Lower leg skin (tissue), 4 donors: ENCODE data around the gene ELF1. TPM values are rescaled to one million over a fixed set of nuclear protein-coding genes. Genes with fewer than 3 reads are reported as not detected.
"Not testable (repeated sequence)": the region's sequence is repeated elsewhere in the genome, so short reads cannot be mapped to it uniquely, and the experiment has no call there.

ENCODE experiments used
- DNase-seq, 2 donors: peaks; one replicate each; pipeline ENCODE4 v3.0.0-alpha.2; 2019; ENCODE audit warnings: low spot score in 2 of 2
- H3K4me3 ChIP-seq: fragments of 200-600 bp; sonication (generic); 2 replicates; pipeline ENCODE4 v1.5.1; 2017; ENCODE audit warnings: mild to moderate bottlenecking, low read depth; ENCODE audit not compliant: poor library complexity, severe bottlenecking
- POLR2A ChIP-seq, 2 donors: fragments of 450-650 bp; IDR thresholded peaks; one replicate each; pipeline ENCODE4 v1.6.1; 2016 to 2017; ENCODE audit warnings: antibody characterized with exemption in 2 of 2, mild to moderate bottlenecking in 1 of 2, moderate library complexity in 1 of 2
- WGBS, 2 donors: methylation state at CpG; one replicate each; pipeline ENCODE4 v1.1.5; 2018; 5-methylcytosine and 5-hydroxymethylcytosine counted together
- intact Hi-C: fragments of 100-400 bp; cut with DNase I; formaldehyde crosslinking; loops from one replicate; pipeline ENCODE4 v1.15.0; 2023; ENCODE audit warnings: low total_unique reads
- total RNA-seq, 4 donors: library from RNA; depleted of rRNA; stranded (reverse); fragments of >200 nt; gene quantifications; one replicate each; pipeline ENCODE4 v1.1.0, GENCODE V29; 2016
- TF ChIP-seq, protein P1 (sequence below), 3 donors: fragments of 450-650 bp; IDR thresholded peaks; one replicate each; pipeline ENCODE4 v1.5.1; 2016; ENCODE audit warnings: antibody characterized with exemption in 3 of 3, mild to moderate bottlenecking in 3 of 3, moderate library complexity in 2 of 3

The ELF1 gene
- total RNA-seq, 4 donors from 2014 or later = 112 to 137 (median 125) TPM

DNA sequence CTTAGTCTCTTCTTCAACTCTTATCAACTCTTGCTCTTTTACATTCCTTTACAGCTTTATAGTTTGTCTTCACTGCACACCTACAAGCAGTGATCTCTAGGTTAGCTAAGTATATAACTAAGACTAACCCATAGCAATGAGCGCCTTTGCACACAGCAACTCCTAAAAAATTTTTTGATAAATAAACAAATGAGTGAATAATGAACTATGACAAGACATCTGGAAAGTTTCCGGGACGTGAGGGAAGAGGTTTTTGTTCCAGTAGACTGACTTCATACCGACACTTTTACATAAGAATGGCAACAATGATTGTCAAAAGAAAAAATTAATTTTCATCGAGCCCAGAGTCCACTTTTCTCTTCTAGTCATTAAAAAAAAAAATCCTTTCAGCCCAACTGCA lies 98.3 kb downstream of the ELF1 start:
- DNase-seq = no peak
- TF ChIP-seq, protein P1, sequence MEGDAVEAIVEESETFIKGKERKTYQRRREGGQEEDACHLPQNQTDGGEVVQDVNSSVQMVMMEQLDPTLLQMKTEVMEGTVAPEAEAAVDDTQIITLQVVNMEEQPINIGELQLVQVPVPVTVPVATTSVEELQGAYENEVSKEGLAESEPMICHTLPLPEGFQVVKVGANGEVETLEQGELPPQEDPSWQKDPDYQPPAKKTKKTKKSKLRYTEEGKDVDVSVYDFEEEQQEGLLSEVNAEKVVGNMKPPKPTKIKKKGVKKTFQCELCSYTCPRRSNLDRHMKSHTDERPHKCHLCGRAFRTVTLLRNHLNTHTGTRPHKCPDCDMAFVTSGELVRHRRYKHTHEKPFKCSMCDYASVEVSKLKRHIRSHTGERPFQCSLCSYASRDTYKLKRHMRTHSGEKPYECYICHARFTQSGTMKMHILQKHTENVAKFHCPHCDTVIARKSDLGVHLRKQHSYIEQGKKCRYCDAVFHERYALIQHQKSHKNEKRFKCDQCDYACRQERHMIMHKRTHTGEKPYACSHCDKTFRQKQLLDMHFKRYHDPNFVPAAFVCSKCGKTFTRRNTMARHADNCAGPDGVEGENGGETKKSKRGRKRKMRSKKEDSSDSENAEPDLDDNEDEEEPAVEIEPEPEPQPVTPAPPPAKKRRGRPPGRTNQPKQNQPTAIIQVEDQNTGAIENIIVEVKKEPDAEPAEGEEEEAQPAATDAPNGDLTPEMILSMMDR (IDR thresholded peaks at IDR 0.05) = no peak
- TF ChIP-seq POLR2A (IDR thresholded peaks at IDR 0.05) = no peak
- peak overlapping the region; percentile 49 for H3K4me3 ChIP-seq
- intact Hi-C loops = loop anchor here (10.0 kb wide), 1 partner anchor 146 kb away; the partner anchor contains the start of gene MRPS31
- 8 to 9% methylated on average over 5 of the region's 5 CpGs for WGBS, 2 donors

DNA sequence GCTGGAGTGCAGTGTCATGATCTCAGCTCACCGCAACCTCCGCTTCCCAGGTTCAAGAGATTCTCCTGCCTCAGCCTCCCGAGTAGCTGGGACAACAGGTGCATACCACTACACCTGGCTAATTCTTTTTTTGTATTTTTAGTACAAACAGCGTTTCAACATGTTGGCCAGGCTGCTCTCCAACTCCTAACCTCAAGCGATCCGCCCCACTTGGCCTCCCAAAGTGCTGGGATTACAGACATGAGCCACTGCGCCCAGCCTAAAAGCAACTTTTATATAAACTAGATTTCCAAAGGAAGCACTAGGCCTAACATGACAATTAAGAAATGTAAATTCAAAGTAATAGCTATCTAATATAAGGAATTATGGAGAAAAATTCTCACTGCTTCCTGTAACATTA lies 99.2 kb downstream of the ELF1 start:
- DNase-seq, H3K4me3 ChIP-seq: not testable (repeated sequence)
- intact Hi-C loops = loop anchor here (5.0 to 10.0 kb wide), 2 partner anchors 145 to 302 kb away; partner anchors contain the start of gene MRPS31
- WGBS, 2 donors = 70 to 75% methylated on average over 7 of the region's 7 CpGs

DNA sequence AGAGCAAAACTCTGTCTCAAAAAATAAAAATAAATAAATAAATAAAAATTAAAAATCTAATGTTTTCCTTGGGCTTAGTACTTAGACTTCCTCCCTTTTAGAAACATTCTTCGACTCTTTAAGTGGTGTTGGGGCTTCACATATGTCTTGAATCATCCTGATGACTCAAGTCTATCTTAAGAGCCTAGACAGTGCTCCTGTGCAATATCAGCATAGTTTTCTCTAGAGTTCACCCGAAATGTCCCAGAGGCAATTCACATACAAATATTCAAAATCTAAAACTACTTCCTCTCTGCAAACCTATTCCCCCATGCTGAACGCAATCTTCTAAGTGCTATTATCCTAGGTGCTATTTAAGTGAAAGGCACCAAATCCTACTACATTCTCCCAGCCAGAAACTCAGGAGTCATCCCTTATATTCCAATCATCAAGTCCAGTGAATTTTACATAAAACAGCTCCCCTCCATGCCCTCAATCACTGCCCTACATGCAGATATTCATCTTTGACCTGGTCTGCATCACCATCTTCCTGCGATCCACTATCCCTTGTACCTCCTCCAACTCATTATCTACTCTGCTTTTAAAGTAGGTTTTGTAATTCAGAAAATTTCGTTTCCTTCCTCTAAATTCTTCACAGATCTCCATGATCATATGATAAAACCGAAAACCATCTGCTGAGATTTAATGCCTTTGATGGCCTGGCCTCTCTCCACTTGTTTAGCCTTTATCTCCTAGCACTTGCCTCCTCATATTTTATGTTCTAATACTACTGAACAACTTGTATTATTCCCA lies 102.7 kb downstream of the ELF1 start:
- H3K4me3 ChIP-seq = no peak overlapping the region
- 84 to 85% methylated on average over 6 of the region's 6 CpGs for WGBS, 2 donors
- TF ChIP-seq, protein P1 (IDR thresholded peaks at IDR 0.05) = no peak
- TF ChIP-seq POLR2A (IDR thresholded peaks at IDR 0.05) = no peak
- intact Hi-C loops = loop anchor here (5.0 kb wide), 1 partner anchor 306 kb away; no protein-coding TSS in a partner anchor
- no peak for DNase-seq

DNA sequence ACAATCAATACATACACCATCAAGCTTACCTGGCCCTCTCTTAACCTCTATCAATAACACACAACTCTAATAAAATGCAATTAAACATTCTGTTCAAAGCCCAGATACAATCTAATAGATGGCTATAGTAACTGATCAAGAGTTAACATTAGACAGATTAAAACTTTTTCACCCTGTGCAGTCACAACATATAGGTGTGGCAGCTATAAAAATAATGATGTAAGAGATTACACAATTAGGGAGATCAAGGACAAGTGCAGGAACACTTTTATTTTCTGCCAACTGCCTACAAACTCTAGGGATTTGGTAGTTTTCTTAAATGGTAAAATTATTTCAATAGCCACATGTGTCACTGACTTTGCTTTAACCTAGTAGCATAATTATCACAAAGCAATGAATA lies 104.3 kb downstream of the ELF1 start:
- DNase-seq, H3K4me3 ChIP-seq: not testable (repeated sequence)
- intact Hi-C loops = loop anchor here (5.0 kb wide), 1 partner anchor 307 kb away; no protein-coding TSS in a partner anchor

DNA sequence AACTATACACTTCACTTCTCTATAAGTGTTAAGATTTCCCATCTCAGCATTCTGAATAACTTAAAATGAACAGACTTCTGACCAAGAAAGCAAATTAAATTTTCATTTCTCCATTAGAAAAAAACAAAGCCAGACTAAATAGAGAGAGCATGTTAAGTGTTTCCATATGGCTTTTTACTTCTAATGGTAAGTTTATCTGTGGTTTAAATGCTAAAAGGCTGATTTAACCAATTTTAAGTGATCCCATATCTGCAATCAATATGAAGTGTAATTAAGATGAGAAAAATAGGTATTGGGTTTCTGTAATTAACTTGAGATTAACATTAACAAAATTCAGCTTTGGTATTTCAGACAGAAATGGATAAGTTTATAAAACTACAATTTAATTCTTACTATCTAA lies 107.8 kb downstream of the ELF1 start:
- no peak overlapping the region for H3K4me3 ChIP-seq
- TF ChIP-seq, protein P1 (IDR thresholded peaks at IDR 0.05) = no peak
- no peak for TF ChIP-seq POLR2A (IDR thresholded peaks at IDR 0.05)
- DNase-seq = no peak
- intact Hi-C loops = no loop called here

DNA sequence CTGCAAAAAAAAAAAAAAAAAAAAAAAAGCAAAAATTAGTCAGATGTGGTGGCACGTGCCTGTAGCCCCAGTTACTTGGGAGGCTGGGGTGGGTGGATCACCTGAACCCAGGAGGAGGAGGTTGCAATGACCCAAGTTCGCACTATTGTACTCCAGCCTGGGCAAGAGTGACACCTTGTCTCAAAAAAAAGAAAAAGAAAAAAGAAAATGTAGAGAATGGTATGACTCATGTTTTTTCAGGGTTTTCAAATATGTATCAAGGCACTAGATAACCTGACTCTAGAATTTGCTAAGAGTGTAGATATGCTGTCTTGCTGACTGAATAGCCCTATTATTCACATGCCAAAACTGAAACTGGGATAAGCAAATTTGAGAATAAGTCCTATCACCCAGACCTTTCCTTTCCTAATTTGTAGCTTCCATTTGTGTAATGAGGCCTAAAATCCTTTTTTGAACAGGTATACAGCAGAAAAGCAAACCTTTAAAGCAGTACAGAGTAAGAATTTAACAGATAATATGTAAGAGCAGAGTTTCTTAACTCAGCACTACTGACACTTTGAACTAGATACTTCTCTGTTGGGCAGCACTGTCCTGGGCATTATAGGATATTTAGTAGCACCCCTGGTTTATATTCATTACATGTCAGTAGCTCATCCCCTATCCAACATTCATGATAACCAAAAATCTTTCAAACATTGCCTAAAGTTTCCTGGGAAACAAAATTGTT lies 108.6 kb downstream of the ELF1 start:
- no peak overlapping the region for H3K4me3 ChIP-seq
- DNase-seq = no peak
- WGBS, 2 donors = 75 to 93% methylated on average over 2 of the region's 2 CpGs
- intact Hi-C loops = no loop called here
- TF ChIP-seq, protein P1 (IDR thresholded peaks at IDR 0.05) = no peak
- no peak for TF ChIP-seq POLR2A (IDR thresholded peaks at IDR 0.05)

DNA sequence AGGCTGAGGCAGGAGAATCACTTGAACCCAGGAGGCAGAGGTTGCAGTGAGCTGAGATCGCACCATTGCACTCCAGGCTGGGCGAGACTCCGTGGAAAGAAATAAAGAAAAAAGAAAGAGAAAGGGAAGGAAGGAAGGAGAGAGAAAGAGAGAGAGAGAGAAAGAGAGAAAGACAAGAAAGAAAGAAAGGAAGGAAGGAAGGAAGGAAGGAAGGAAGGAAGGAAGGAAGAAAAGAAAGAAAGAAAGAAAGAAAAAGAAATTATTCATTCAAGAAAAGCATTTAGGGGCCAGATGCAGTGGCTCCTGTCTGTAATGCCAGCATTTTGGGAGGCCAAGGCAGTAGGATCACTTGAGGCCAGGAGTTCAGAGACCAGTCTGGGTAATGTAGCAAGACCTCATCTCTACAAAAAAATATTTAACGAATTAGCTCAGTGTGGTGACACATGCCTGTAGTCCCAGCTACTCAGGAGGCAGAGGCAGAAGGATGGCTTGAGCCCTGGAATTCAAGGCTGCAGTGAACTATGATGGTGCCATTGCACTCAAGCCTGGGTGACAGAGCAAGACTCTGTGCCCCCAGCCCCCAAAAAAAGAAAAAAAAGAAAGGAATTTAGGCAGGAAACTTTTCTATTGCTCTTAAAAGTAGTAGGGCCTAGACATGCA lies 109.4 kb downstream of the ELF1 start:
- intact Hi-C loops, H3K4me3 ChIP-seq, DNase-seq: not testable (repeated sequence)
- WGBS, 2 donors = 93 to 97% methylated on average over 4 of the region's 4 CpGs
